ENCODE data around the gene FER1L5.

FER1L5 gene

DNA sequence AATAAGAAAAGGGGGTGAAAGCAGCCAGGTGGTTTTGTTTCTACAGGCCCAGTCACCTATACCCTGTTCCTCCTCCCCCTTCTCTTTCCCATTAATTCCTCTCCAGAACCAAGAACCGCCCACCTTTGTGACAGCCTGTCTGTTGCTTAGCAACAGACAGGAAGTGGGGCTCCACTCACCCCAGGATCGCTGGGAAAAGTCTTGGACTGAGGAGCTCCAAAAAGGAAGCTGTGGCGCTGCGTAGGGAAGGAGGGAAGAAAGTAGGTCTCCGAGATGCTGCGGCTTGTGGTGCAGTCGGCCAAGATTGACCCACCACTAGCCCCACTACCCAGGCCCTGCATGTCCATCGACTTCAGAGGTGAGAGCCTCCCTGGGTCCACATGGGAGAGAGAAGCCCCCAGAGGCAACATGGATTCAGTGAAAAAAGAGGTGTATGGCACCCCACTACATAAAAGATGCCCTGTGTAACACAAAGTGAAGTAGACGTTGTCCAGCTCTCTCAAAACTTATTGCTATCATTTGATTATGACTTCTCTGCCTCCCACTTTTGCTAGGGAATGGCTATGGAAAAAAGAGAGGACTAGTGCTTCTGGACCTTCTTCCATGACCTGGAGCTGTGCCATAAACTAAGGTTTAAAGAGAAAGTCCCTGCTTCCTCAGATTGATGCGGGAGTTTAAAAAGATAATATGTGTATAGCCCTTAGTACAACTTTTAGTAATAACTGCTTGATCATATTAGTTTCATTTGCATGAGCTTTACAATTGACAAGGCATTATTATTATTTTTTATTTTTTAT is at the start of gene FER1L5:
Gene FER1L5 (plus strand): TSS at position 201 of the 797 bp plus-strand sequence. CDS start 73 bp downstream, at position 274.
- DNase-seq (ENCODE audit: low spot score): peak; percentile 75

DNA sequence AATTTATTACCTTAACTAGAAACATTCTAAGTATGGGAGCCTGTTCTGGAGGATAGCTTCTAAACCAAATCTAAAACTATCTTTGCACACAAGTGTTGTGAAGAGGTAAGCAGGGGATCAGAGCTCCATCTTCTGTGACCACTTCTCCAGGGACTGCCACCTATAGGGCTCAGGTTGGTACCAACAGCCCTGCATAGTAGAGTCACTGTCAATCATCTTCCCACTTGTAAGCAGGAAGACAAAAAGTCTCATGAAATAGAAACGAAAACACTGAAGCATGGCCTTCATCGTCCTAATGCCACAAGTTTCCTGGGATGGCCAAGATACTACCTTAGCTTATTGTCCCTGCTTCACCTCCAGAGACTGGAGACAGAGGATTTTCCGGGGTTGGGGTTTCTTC is 48.3 kb upstream of the FER1L5 start:
- no peak for DNase-seq (ENCODE audit: low spot score)

DNA sequence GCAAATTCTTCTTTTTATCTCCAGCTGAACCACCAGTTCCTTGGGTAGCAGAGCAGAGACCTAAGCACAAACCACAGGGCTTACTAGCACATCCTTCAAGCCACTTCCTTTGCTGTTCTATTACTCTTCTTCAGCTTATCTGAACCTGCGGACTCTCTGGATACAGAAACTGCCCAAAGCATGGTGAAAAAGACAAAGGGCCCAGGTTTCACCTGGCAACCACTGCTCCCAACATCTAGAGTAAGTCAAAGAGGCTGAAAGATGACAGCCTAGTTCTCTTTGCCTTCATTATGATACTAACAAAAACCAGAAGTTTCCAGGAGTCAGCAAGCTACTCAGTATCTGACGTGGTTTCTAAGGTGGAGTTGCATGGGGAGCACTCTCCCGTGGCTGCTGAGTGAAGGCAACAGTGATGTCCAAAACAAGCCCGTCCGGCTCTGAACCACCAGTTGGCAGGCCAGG is 47.8 kb upstream of the FER1L5 start:
- DNase-seq (ENCODE audit: low spot score): no peak

DNA sequence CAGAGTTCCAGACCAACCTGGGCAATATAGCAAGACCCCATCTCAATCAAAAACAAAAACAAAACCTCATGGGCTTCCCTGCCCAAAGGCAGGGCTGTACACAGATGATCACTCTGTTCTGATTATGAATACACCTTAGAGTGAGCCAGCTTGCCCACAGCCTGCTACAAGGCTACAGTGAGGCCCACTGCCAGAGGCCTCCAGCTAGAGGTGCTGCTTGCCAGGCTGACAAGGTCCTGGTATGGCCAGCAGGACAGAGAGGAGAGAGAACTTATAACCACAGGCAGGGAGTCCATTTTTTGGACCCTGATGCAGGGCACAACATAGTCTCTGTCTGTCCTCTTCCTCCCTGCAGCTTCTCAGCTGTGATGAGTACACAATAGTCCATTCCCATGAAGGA is 46.0 kb upstream of the FER1L5 start:
- peak; percentile 33 for DNase-seq (ENCODE audit: low spot score)

DNA sequence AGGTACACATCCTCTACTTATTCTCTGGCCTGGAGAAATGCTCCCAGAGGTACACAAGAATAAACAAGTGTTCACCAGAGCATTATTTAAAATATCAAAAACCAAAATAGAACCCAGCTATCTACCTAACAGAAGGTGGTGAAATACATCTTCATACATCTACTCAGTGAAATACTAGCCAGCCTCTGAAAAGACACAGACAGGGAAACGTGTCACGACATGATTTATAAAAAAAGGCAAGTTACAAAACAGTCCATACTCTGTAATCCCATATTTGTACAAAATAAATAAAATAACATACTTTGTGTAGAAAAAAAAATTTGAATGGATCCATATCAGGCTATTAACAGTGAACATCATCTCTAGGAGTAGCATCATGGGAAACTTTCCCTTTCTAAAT is 42.6 kb upstream of the FER1L5 start:
- no peak for DNase-seq (ENCODE audit: low spot score)

DNA sequence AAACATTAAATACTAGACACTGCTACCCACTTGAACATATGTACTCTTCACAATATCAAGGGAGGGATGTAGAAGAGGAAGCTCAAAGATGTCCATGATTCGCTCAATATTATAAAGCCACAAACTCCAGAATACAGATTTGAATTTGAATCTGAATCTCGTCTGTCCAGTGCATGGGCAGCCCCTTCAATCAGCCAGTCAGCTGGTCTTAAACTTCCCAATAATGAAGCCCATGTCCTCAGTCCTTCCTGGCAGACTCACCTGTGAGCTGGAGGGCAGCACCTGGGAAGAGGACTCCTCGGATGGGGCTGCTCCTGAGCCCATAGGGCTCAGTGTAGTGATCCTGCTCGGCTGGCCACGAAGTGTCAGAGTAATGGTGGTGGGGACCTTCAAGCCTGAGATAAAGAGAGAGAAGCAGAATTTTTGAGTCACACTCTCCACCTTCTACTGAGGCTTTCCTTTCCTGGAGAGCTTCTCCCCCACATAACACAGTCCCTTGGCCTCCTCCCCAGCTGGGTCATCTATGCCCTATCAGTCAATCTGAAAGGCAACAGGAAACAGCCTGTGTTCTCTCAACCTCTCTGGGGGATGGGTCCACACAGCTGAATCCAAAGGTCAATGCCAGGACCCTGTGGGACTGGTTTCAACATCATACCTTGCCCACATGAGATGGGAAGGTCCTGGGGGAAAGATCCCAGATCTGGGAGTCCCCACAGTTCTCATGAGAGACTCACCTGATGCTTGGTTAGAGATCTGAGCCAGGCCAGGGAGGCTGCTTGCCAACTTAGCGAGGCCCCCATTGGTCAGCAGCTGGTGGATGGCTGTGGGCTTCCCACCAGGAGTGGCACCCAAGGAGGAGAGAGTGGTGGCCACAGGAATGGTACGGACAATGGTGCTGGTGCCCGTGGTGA is 40.9 kb upstream of the FER1L5 start:
- DNase-seq (ENCODE audit: low spot score): no peak

DNA sequence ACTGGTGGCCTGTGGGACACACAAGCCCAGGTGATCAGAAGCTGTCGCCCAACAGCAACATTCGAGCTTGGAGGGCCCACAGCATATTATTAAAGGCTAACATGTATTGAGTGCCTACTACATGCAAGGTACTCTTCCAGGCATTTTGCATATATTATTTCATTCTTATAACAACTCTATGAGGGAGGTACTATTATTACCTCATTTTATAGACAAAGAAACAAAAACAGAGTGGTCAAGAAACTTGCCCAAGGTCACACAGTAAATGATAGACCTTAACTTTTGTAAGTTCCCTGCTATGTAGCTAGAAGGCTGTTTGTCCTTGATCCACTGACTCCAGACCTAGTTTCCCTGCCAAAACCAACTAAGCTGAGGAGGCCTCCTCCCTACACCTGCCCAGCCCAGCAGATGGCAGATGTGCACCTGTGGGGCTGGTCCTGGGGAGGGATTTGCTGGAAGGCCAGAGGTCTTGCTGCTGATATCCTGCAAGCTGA is 40.2 kb upstream of the FER1L5 start:
- DNase-seq (ENCODE audit: low spot score): no peak

DNA sequence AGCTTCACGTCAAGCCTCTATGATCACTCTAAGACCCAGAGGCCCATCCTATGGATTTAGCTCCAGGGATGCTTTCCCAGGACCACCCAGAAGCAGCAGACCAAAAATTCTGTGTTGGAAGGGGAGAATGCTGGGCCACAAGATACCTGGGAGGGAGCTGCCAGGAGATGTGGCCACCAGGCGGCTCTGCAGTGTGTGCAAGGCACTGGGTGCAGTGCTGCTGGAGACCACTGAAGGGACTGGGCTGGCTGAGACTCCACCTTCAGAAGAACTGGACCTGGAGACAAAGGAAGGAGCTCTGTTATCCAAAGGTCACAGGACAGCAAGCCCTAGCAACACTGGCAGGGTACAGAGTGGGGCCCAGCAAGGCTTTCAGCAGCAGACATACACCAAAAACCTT is 38.5 kb upstream of the FER1L5 start:
- no peak for DNase-seq (ENCODE audit: low spot score)

DNA sequence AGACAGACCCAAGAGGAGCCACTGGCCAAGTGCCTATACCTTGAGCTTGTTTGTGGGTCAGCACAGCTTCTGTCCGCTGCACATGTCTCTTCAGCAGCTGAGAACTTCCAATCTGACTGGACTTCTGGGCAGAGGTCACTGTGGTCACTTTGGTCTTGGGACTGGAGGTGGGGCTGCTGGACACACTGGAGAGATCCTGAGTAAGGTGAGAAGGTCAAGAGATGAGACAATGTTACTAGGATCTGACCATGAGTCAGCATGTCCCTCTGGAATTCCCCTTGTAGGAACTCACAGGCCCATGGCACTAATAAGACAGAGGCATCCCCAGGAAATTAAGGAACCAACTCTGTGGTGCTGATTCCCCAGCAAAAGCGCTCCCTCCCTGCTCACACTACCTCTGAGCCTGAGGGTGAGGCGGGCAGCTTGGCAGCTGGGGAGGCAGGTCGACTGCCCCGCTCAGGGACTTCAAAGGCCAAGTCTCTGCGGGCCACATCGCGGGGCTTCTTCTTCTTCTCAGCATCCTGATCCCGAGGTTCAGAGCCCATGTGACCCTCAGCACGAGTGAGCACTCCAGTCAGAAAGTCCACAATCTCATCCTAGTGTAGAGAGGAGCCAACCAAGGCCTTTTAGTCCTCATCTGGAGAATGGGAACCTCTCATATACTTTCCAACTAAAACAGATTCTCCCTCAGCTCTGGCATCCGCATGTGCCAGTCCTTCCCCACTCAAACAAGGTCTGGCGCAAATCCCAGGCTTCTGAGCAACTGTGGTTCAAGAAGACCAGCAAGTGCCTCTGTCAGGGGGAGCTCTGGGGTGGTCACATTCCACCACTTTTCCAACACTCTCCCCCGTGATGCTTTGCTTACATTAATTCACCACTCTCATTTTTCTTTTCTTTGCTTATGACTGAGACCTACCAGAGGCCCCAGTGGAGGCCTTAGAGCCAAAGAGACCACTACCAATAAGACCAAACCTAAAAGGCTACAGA is 33.8 kb upstream of the FER1L5 start:
- no peak for DNase-seq (ENCODE audit: low spot score)

DNA sequence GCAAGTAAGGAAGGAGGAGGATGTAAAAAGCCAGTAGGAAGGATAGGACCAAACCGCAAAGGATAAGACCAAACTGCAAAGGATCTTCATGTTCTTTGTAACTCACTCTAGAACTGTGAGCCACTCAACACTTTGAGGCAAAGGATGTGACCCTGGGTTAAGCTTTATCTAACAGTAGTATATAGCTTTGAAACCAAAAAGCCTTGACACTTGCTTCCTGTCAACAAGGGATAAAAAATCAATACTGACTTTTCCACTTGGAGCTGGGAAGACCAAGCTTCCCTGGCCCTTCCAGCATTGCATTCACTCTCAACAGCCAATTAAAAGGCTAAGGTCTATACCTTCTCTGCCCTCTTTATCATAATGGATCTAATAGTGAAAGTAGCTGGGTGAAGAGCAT is 26.4 kb upstream of the FER1L5 start:
- no peak for DNase-seq (ENCODE audit: low spot score)

DNA sequence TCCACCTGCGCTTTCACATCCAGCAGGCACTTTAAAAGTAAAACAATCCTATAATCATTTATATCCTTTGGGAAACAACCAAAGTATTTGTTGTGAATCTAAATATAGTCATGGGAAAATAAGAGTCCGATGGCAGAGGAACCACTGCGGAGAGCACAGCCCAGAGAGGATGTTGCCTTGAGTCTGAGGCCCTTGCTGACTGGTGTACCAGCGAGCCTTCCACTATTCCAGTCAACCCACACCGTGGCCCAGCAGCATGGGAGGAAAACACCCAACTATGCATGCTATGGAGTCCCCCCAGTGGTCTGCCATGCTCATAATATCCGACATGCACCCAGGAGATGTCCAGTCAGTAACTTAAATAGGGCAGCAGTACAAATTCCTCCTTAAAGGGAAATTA is 26.0 kb upstream of the FER1L5 start:
- no peak for DNase-seq (ENCODE audit: low spot score)

DNA sequence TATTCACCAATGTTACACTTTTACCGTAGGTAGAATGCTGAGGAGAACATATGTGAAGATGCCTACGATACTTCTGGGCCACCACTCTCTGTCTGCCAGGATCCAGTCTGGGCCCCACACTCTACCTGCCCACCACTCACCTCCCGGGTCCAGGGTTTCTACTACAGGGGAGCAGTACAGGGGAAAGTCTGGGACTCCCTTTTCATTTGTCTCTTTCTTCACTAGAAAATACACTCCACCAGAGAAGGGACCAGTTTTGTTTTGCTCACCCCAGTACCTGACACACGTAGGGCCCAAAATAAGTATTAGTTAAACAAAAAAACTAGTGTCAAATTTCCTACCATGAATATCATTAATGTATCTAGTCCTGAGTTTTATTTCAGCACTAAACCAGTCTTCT is 25.6 kb upstream of the FER1L5 start:
- no peak for DNase-seq (ENCODE audit: low spot score)

DNA sequence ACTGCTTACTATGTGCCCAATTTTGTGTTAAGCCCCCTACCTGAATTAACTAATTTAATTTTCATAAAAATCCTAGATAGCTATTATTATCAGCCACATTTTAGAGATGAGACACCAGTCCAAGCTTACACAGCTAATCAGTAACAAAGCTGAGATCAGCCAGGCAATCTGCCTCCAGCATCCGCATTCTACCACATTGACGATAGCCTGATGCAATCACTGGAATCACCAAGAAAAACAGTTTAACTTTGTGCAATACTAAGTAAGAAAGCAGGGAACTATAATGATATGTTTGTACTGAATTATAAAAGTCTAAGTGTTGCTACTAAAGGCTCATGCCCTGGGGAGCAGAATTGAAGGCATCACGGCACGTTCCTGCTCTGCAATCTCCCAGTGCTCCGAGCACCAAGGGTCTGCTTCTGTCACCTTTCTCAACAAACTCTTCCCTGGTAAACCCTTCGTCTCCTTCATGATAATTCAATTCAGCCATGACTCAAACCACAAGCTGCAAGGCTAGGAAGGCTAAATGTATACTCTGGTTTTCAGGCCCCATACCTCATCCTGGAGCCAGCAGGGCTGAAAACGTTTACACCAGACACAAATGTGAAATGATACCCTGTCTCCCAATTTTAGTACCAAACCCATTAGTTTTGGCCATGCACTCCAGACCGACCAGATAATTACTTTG is 23.8 kb upstream of the FER1L5 start:
- peak; percentile 37 for DNase-seq (ENCODE audit: low spot score)

DNA sequence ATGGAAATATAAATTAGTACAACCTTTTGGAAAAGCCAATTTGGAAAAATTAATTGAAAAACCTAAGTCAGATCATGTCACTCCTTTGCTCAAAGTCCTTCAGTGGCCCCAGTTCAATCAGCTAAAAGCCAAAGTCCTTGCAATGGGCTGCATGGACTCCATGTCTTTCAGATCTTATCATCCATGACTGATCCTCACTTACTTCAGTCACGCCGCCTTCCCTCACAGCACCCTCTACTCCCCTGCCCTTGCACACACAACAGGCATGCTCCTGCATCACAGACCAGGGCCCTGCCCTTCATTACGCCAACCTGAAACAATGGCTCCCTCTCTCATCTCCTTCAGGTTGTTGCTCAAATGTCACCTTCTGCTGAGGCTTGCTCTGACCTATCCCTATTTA is 20.0 kb upstream of the FER1L5 start:
- DNase-seq (ENCODE audit: low spot score): no peak

DNA sequence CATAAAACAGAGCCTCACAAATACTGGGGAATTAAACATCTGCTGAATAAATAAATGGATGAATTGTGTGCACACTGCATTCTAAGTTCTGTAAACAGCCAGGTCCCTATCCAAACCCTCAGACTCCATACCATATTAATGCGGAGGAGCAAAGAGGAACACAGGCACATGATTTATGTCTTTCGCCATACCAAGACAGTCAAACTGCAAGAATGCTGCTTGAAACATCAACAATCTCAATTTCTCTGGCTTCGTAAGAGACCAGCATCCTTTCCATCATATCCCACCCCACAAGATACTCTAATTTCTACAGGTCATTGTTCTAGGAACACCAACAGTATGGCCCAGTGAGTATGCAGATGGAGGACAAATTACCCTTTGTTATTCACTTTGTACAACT is 19.4 kb upstream of the FER1L5 start:
- no peak for DNase-seq (ENCODE audit: low spot score)

DNA sequence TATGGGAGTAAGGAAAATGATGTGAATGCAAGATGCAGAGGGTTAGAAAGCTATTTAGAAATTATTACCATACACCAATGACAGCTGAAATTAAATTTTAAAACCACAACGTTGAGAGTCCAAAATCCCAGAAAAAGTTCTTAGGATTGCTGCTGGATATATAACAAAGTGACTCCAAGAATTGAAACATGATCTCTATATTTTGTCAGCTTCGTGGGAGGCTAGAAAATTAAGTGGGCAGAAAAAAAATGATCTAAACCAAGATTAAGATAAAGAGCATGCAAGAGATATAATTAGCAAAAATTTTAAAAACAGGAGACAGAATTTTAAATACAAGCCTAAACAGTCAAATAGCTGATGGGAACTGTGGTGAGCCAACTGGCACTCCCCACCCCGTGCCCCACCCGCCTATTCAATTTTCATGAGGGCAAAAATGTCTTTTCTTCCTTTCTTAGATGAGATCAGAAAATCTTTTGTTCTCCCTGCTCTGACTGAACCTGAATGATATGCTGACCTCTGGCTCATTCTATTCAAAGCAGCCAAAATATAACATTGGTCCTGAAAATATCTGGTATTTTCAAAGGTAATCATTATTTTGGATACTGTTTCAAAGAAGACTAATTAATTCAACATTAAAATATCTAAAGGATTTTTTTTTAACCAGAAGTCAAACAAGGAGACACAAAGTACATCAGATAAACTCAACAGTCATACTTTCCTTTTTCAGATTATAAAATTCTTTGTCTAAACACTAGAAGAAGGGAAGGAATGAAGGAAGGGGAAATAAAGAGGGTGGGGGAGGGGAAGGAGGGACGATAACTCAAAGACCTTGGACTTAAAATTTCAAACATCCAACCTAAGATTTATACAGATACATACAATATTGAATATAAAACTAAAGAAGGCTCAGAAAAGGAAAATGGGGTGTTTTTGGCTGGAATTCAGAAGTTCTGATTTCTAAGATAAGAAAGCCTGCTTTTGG is 16.7 kb upstream of the FER1L5 start:
- DNase-seq (ENCODE audit: low spot score): no peak

DNA sequence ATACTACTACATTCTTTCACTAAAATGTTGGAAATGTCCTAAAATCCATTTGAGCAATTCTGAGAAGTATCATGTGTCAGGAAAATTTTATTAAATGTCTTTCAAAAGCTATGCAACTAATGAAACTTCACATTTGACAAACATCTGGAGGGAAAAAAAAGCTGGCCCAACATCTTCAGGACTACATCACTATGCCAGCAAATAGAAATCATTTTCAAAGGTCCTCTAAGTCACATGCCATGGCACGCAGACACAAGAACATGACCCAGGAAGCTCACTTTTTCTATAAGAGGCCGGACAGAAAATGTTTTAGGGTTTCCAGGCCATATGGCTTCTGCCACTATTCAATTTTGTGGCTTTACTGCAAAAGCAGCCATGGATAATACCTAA is 16.0 kb upstream of the FER1L5 start:
- no peak for DNase-seq (ENCODE audit: low spot score)

DNA sequence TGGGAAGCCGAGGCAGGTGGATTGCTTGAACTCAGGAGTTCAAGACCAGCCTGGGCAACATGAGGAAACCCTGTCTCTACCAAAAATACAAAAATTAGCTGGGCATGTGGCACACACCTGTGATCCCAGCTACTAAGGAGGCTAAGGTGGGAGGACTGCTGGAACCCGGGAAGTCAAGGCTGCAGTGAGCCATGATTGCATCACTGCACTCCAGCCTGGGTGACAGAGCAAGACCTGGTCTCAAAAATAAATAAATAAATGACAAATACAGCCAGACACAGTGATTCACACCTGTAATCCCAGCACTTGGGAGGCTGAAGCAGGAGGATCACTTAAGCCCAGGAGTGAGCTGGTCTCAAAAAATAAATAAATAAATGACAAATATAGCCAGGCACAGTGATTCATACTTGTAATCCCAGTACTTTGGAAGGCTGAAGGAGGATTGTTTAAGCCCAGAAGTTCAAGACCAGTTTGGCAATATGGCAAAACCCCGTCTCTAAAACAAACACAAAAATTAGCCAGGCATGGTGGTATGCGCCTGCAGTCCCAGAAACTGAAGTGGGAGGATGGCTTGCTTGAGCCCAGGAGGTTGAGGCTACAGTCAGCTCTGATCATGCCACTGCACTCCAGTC is 10.6 kb upstream of the FER1L5 start:
- no peak for DNase-seq (ENCODE audit: low spot score)

DNA sequence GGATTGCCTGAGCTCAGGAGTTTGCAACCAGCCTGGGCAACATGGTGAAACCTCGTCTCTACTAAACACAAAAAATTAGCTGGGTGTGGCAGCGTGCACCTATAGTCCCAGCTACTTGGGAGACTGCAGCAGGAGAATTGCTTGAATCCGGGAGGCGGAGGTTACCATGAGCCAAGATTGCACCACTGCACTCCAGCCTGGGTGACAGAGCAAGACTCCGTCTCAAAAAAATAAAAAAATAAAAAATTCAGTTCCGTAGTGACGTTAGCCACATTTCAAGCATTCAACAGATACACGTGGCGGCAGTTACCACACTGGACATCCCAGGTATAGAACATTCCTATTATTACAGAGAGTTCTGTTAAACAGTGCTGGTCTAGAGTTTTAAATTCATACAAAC is 8.9 kb upstream of the FER1L5 start:
- no peak for DNase-seq (ENCODE audit: low spot score)

Data from Ammon's horn (tissue), 1 donor.